SK-N-SH (cell line): ENCODE data around the gene TMEM131L. TPM values are rescaled to one million over a fixed set of nuclear protein-coding genes. Genes with fewer than 3 reads are reported as not detected.

ENCODE experiments used
- CTCF ChIA-PET: fragments of 300-600, 350-600 bp; formaldehyde crosslinking; extraction: SDS; loops from one replicate; lab custom pipeline; 2021; lab: Yijun Ruan, JAX
- POLR2A ChIA-PET: fragments of 350-600 bp; sonication (Branson Sonifier 250); formaldehyde crosslinking; extraction: SDS; loops from one replicate; lab custom pipeline; 2020; ENCODE audit warnings: antibody characterized with exemption, inconsistent platforms; lab: Yijun Ruan, JAX
- DNase-seq: peaks from one replicate; pipeline ENCODE4 v3.0.0; 2012
- H2AFZ ChIP-seq: fragments of 200-600 bp; sonication (generic); 2 replicates; pipeline ENCODE4 v1.8.1; 2016; ENCODE audit warnings: antibody characterized with exemption, mild to moderate bottlenecking, low read depth
- H3F3A ChIP-seq: fragments of 200-600 bp; sonication (generic); replicated peaks from 2 replicates; pipeline ENCODE3; 2016; ENCODE audit warnings: antibody characterized with exemption, mild to moderate bottlenecking; ENCODE audit not compliant: insufficient read depth
- H3K27ac ChIP-seq, 2 experiments: fragments of 200-500 bp in 1 of 2; fragments of 200-600 bp in 1 of 2; sonication (Bioruptor generic) in 1 of 2; sonication (generic), shearing (Covaris generic) in 1 of 2; 2 replicates each; pipeline versions ENCODE4 v1.5.1 to v1.6.1; 2014 to 2016; ENCODE audit warnings: low read depth in 2 of 2, inconsistent platforms in 1 of 2, low read length in 1 of 2, mild to moderate bottlenecking in 1 of 2, mixed read lengths in 1 of 2
- H3K27me3 ChIP-seq: fragments of 200-600 bp; sonication (generic), shearing (Covaris generic); 2 replicates; pipeline ENCODE4 v1.6.1; 2016; ENCODE audit warnings: mixed run types; ENCODE audit not compliant: insufficient read depth
- H3K36me3 ChIP-seq, 2 experiments: fragments of 200-500 bp in 1 of 2; fragments of 200-600 bp in 1 of 2; sonication (Bioruptor generic) in 1 of 2; sonication (generic) in 1 of 2; replicated peaks in 1 of 2; 2 replicates each; pipeline versions ENCODE3 to v1.5.1; 2014 to 2016; ENCODE audit warnings: low read length in 1 of 2, mild to moderate bottlenecking in 1 of 2; ENCODE audit not compliant: insufficient read depth in 2 of 2, control insufficient read depth in 1 of 2
- H3K4me1 ChIP-seq, 2 experiments: fragments of 200-500 bp in 1 of 2; fragments of 200-600 bp in 1 of 2; sonication (Bioruptor generic) in 1 of 2; sonication (generic), shearing (Covaris generic) in 1 of 2; 2 replicates each; pipeline versions ENCODE4 v1.5.1 to v1.6.1; 2014 to 2016; ENCODE audit warnings: low read depth in 1 of 2, low read length in 1 of 2, mixed run types in 1 of 2; ENCODE audit not compliant: insufficient read depth in 2 of 2, control insufficient read depth in 1 of 2
- H3K4me2 ChIP-seq: fragments of 200-600 bp; sonication (generic), shearing (Covaris generic); 2 replicates; pipeline ENCODE4 v1.6.1; 2017; ENCODE audit warnings: mixed run types
- H3K4me3 ChIP-seq, 2 experiments: fragments of 200-500 bp in 1 of 2; fragments of 200-600 bp in 1 of 2; sonication (Bioruptor generic) in 1 of 2; sonication (generic), shearing (Covaris generic) in 1 of 2; 2 replicates each; pipeline versions ENCODE4 v1.5.1 to v1.8.1; 2014 to 2016; ENCODE audit warnings: low read depth in 2 of 2, inconsistent platforms in 1 of 2, low read length in 1 of 2, mild to moderate bottlenecking in 1 of 2, mixed read lengths in 1 of 2, moderate library complexity in 1 of 2
- H3K79me2 ChIP-seq: fragments of 200-600 bp; sonication (generic); 2 replicates; pipeline ENCODE4 v1.8.1; 2017; ENCODE audit warnings: mild to moderate bottlenecking; ENCODE audit not compliant: insufficient read depth
- H3K9ac ChIP-seq: fragments of 200-600 bp; sonication (generic); 2 replicates; pipeline ENCODE4 v1.6.1; 2017; ENCODE audit warnings: mixed run types
- H3K9me2 ChIP-seq: fragments of 200-600 bp; sonication (generic); 2 replicates; pipeline ENCODE4 v1.6.1; 2017; ENCODE audit warnings: mixed run types
- H3K9me3 ChIP-seq: fragments of 200-600 bp; sonication (generic); 2 replicates; pipeline ENCODE4 v1.6.1; 2017; ENCODE audit warnings: mixed run types, mild to moderate bottlenecking, moderate library complexity
- H4K20me1 ChIP-seq: fragments of 200-600 bp; sonication (generic); 2 replicates; pipeline ENCODE4 v1.6.1; 2017; ENCODE audit warnings: mild to moderate bottlenecking, mixed run types; ENCODE audit not compliant: insufficient read depth
- CHD2 ChIP-seq: fragments of 150-350 bp; IDR thresholded peaks from 2 replicates; pipeline ENCODE4 v1.6.1; 2018; ENCODE audit warnings: low read length; ENCODE audit not compliant: partially characterized antibody
- EZH2phosphoT487 ChIP-seq: fragments of 200-600 bp; sonication (generic); IDR thresholded peaks from 2 replicates; pipeline ENCODE4 v1.6.1; 2017; ENCODE audit warnings: low read depth, mixed run types, mild to moderate bottlenecking, antibody characterized with exemption, moderate library complexity, borderline replicate concordance
- FOXM1 ChIP-seq: IDR thresholded peaks from 2 replicates; pipeline ENCODE4 v1.4.0; 2012; ENCODE audit warnings: low read depth, mild to moderate bottlenecking
- GATA2 ChIP-seq: sonication (generic); formaldehyde crosslinking; IDR thresholded peaks from 2 replicates; pipeline ENCODE4 v1.5.0; 2020; ENCODE audit warnings: mild to moderate bottlenecking, missing genetic modification reagents
- JUND ChIP-seq: IDR thresholded peaks from 2 replicates; pipeline ENCODE4 v1.4.0; 2012
- MEF2A ChIP-seq: IDR thresholded peaks from 2 replicates; pipeline ENCODE4 v1.4.0; 2012; ENCODE audit warnings: low read depth, borderline replicate concordance
- NRF1 ChIP-seq: IDR thresholded peaks from 2 replicates; pipeline ENCODE4 v1.6.1; 2012; ENCODE audit warnings: low read depth, mild to moderate bottlenecking, low read length
- POLR2AphosphoS5 ChIP-seq: IDR thresholded peaks from 2 replicates; pipeline ENCODE4 v1.6.1; 2012; ENCODE audit warnings: low read depth, low read length
- RAD21 ChIP-seq: IDR thresholded peaks from 2 replicates; pipeline ENCODE4 v1.6.1; 2012; ENCODE audit warnings: mild to moderate bottlenecking, low read length
- RCOR1 ChIP-seq: fragments of 150-350 bp; IDR thresholded peaks from 2 replicates; pipeline ENCODE4 v1.6.1; 2017; ENCODE audit warnings: antibody characterized with exemption, low read length
- RXRA ChIP-seq: IDR thresholded peaks from 2 replicates; pipeline ENCODE4 v1.4.0; 2012; ENCODE audit warnings: low read depth, mild to moderate bottlenecking, borderline replicate concordance
- TAF1 ChIP-seq: IDR thresholded peaks from 2 replicates; pipeline ENCODE4 v1.6.1; 2012; ENCODE audit warnings: low read depth, mild to moderate bottlenecking, low read length, moderate library complexity, borderline replicate concordance
- TEAD4 ChIP-seq: IDR thresholded peaks from 2 replicates; pipeline ENCODE4 v1.4.0; 2012; ENCODE audit warnings: mild to moderate bottlenecking, borderline replicate concordance; ENCODE audit not compliant: insufficient read depth
- WGBS: methylation state at CpG from one replicate; pipeline ENCODE4 v1.1.6; 2017; ENCODE audit warnings: low lambda C conversion rate; 5-methylcytosine and 5-hydroxymethylcytosine counted together
- polyA plus RNA-seq, 3 experiments: library from polyadenylated mRNA; depleted of rRNA; stranded (reverse); fragments of >200 nt; gene quantifications; 2 replicates each; pipeline ENCODE4 v1.2.3, GENCODE V29; 2012
- TF ChIP-seq, protein P1 (sequence below): IDR thresholded peaks from 2 replicates; pipeline ENCODE4 v1.4.0; 2012; ENCODE audit warnings: low read depth, borderline replicate concordance
- TF ChIP-seq, protein P2 (sequence below): IDR thresholded peaks from 2 replicates; pipeline ENCODE4; 2012
- TF ChIP-seq, protein P3 (sequence below): IDR thresholded peaks from 2 replicates; pipeline ENCODE4 v1.4.0; 2012; ENCODE audit warnings: low read depth
- TF ChIP-seq, protein P4 (sequence below): IDR thresholded peaks from 2 replicates; pipeline ENCODE4 v1.4.0; 2012; ENCODE audit warnings: low read depth, borderline replicate concordance
- TF ChIP-seq, protein P5 (sequence below): IDR thresholded peaks from 2 replicates; pipeline ENCODE4 v1.6.1; 2012; ENCODE audit warnings: mild to moderate bottlenecking, low read depth, low read length, moderate library complexity

TMEM131L gene
- polyA plus RNA-seq, 1 of the 3 experiments (the other 2 are of a cell fraction) = 6.2 TPM

DNA sequence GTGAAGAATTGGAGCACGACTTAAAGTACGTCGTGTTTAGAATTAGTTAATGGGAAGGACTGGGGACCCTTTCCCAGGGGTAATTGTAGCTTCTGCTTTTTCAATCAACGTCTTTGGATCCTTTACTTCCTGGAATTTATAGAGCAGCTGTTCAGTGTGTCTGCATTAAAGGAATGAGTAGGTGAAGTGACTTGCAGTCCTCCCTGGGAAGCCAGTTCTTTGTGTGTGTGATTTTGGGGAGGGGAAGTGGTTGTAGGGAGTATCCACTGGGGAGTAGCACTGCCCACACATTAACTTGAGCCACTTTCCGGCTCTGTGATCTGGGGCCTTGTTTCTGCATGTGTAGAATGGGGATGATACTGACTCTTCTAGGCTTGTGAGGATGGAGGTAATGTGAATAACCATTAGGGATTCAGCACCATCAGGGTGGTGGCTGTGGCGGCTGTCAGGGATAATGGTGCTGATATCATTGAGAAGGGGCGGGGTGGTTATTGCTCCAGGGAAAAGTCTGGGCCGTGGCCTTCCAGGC is 54.7 kb downstream of the TMEM131L start:
- Histone ChIP-seq H2AFZ (no peak overlapping the region), H3K4me3 (no peak overlapping the region), H3K9me2 (no peaks in the 10 kb centered on the region), H3K27ac (no peak overlapping the region), H3K79me2 (no peaks in the 10 kb centered on the region), H3K4me1 (no peaks in the 10 kb centered on the region; a peak in 2 of 4 replicates), H4K20me1 (no peaks in the 10 kb centered on the region), H3K36me3 (no peaks in the 10 kb centered on the region), H3K9ac (no peak overlapping the region), H3K27me3 (no peaks in the 10 kb centered on the region), H3K9me3 (no peaks in the 10 kb centered on the region), H3F3A (no peaks in the 10 kb centered on the region), H3K4me2 (no peak overlapping the region)
- TF ChIP-seq POLR2AphosphoS5 (no peak), CHD2 (no peak), GATA2 (CRISPR knock-in tag) (no peak), JUND (no peak), TEAD4 (no peak), RXRA (no peak), RCOR1 (no peak), TAF1 (no peak)
- TF ChIP-seq, protein P1, sequence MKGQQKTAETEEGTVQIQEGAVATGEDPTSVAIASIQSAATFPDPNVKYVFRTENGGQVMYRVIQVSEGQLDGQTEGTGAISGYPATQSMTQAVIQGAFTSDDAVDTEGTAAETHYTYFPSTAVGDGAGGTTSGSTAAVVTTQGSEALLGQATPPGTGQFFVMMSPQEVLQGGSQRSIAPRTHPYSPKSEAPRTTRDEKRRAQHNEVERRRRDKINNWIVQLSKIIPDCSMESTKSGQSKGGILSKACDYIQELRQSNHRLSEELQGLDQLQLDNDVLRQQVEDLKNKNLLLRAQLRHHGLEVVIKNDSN = no peak
- TF ChIP-seq, protein P2, sequence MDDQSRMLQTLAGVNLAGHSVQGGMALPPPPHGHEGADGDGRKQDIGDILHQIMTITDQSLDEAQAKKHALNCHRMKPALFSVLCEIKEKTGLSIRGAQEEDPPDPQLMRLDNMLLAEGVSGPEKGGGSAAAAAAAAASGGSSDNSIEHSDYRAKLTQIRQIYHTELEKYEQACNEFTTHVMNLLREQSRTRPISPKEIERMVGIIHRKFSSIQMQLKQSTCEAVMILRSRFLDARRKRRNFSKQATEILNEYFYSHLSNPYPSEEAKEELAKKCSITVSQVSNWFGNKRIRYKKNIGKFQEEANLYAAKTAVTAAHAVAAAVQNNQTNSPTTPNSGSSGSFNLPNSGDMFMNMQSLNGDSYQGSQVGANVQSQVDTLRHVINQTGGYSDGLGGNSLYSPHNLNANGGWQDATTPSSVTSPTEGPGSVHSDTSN = no peak
- no peak for DNase-seq
- ChIA-PET POLR2A (no interaction called here), CTCF (interaction anchor here (1.0 kb wide), 1 partner anchor 177 kb away, joined by 3 read pairs; no protein-coding TSS in a partner anchor)
- WGBS = 95% methylated on average over 8 of the region's 8 CpGs

DNA sequence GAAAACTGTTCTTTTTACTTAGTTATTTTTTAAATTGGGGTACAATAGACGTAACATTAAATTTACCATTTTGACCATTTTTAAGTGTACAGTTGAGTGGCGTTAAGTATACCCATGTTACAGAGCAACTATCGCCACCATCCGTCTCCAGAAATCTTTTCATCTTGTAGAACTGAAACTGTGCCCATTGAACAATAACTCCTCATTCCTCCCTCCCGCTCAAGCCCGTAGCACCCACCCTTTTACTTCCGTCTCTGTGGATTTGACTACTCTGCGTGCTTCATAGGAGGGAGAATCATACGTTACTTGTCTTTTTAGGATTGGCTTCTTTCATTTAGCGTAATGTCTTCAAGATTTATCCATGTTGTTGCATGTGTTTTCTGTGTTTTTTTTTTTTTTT is 55.3 kb downstream of the TMEM131L start:
- no peak overlapping the region for H3K27ac ChIP-seq
- no peak overlapping the region for H3K4me2 ChIP-seq
- H3K9me3 ChIP-seq = no peaks in the 10 kb centered on the region
- peaks cover 3% of the 10 kb centered on the region; the same call in 1 of the 2 replicates for H3K79me2 ChIP-seq
- CTCF ChIA-PET = no interaction called here
- WGBS = 97% methylated on average over 10 of the region's 10 CpGs
- POLR2A ChIA-PET = no interaction called here
- no peaks in the 10 kb centered on the region; a peak in 2 of 4 replicates for H3K4me1 ChIP-seq
- no peaks in the 10 kb centered on the region for H3K36me3 ChIP-seq
- no peak overlapping the region for H2AFZ ChIP-seq
- H4K20me1 ChIP-seq = no peaks in the 10 kb centered on the region
- no peak for DNase-seq
- H3K4me3 ChIP-seq = no peak overlapping the region
- H3F3A ChIP-seq = no peaks in the 10 kb centered on the region
- H3K9ac ChIP-seq = no peak overlapping the region
- no peaks in the 10 kb centered on the region for H3K27me3 ChIP-seq
- H3K9me2 ChIP-seq = no peaks in the 10 kb centered on the region
- TF ChIP-seq, protein P3, sequence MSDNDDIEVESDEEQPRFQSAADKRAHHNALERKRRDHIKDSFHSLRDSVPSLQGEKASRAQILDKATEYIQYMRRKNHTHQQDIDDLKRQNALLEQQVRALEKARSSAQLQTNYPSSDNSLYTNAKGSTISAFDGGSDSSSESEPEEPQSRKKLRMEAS = no peak
- TF ChIP-seq NRF1 = no peak
- TF ChIP-seq EZH2phosphoT487 = no peak
- TF ChIP-seq RXRA = no peak
- TF ChIP-seq MEF2A = no peak
- no peak for TF ChIP-seq RAD21
- TF ChIP-seq, protein P4, sequence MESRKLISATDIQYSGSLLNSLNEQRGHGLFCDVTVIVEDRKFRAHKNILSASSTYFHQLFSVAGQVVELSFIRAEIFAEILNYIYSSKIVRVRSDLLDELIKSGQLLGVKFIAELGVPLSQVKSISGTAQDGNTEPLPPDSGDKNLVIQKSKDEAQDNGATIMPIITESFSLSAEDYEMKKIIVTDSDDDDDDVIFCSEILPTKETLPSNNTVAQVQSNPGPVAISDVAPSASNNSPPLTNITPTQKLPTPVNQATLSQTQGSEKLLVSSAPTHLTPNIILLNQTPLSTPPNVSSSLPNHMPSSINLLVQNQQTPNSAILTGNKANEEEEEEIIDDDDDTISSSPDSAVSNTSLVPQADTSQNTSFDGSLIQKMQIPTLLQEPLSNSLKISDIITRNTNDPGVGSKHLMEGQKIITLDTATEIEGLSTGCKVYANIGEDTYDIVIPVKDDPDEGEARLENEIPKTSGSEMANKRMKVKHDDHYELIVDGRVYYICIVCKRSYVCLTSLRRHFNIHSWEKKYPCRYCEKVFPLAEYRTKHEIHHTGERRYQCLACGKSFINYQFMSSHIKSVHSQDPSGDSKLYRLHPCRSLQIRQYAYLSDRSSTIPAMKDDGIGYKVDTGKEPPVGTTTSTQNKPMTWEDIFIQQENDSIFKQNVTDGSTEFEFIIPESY = no peak
- TF ChIP-seq FOXM1 = no peak
- TF ChIP-seq, protein P5, sequence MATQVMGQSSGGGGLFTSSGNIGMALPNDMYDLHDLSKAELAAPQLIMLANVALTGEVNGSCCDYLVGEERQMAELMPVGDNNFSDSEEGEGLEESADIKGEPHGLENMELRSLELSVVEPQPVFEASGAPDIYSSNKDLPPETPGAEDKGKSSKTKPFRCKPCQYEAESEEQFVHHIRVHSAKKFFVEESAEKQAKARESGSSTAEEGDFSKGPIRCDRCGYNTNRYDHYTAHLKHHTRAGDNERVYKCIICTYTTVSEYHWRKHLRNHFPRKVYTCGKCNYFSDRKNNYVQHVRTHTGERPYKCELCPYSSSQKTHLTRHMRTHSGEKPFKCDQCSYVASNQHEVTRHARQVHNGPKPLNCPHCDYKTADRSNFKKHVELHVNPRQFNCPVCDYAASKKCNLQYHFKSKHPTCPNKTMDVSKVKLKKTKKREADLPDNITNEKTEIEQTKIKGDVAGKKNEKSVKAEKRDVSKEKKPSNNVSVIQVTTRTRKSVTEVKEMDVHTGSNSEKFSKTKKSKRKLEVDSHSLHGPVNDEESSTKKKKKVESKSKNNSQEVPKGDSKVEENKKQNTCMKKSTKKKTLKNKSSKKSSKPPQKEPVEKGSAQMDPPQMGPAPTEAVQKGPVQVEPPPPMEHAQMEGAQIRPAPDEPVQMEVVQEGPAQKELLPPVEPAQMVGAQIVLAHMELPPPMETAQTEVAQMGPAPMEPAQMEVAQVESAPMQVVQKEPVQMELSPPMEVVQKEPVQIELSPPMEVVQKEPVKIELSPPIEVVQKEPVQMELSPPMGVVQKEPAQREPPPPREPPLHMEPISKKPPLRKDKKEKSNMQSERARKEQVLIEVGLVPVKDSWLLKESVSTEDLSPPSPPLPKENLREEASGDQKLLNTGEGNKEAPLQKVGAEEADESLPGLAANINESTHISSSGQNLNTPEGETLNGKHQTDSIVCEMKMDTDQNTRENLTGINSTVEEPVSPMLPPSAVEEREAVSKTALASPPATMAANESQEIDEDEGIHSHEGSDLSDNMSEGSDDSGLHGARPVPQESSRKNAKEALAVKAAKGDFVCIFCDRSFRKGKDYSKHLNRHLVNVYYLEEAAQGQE = no peak
- TF ChIP-seq JUND = no peak
- TF ChIP-seq, protein P1 = no peak
